ENCODE results near the gene CCDC170.

CCDC170 gene

GRCh38 chr6:151546941-151547659 lies 53.3 kb downstream of the CCDC170 start:
- no peak for DNase-seq (ENCODE audit: low read depth)

- no peak for DNase-seq (ENCODE audit: low read depth)
Observed at GRCh38 chr6:151548201-151548600, 54.4 kb downstream of the CCDC170 start.

DNA sequence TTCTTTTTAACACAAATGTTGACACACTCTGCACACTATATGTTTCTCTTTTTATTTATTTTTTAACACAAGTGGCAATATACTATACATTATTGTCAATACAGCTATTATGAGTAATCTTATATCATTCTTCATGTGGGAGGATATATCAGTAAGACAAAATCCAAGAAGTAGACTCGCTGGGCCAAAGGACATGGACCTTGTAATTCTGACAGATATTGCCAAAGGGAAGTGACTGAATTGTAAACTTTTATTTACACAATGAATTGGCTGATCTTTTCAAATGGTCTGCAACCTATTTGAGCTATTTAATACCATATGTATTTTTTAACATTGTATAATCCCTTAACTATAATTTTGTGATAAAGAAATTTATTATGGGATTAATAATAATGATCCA lies 56.0 kb downstream of the CCDC170 start:
- no peak for DNase-seq (ENCODE audit: low read depth)

DNA sequence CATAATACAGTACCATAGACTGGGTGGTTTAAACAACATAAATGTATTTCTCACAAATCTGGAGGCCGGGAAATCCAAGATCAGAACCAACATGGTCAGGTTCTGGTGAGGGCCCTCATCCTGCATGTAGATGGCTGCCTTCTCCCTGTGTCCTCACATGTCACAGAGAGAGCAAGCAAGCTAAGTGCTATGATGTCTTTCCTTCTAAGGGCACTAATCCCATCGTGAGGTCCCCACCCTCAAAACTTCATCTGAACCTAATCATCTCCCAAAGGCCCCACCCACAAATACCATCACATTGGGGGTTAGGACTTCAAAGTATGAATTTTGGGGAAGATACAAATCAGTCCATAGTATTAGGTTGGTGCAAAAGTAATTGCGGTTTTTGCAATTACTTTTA lies 56.8 kb downstream of the CCDC170 start:
- no peak for DNase-seq (ENCODE audit: low read depth)

GRCh38 chr6:151551223-151551857 lies 57.5 kb downstream of the CCDC170 start:
- DNase-seq (ENCODE audit: low read depth) = no peak

- no peak for DNase-seq (ENCODE audit: low read depth)
Observed at GRCh38 chr6:151553416-151554165, 59.8 kb downstream of the CCDC170 start.

- DNase-seq (ENCODE audit: low read depth) = no peak
Observed at GRCh38 chr6:151561238-151561637, 67.4 kb downstream of the CCDC170 start.

GRCh38 chr6:151564654-151565053 lies 70.8 kb downstream of the CCDC170 start:
- no peak for DNase-seq (ENCODE audit: low read depth)

DNA sequence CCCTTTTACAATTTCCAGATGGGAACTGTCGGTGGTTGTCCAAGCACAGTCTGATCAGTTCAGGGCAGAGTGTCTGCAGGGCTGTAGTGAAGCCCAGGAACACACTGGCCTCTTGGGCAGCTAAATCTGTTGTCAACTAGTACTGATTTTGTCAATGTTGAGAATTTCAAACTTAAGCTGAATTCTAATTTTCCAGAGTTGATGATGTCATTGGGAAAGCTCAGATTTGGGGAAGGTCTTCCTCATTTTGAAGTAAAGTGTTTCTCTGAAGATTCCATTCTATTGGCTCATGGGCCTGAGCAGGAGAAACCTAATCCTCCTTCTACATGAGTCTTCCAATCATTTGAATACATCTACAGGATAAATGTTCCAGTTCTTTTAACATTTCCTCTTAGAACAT lies 72.1 kb downstream of the CCDC170 start:
- DNase-seq (ENCODE audit: low read depth) = no peak

DNA sequence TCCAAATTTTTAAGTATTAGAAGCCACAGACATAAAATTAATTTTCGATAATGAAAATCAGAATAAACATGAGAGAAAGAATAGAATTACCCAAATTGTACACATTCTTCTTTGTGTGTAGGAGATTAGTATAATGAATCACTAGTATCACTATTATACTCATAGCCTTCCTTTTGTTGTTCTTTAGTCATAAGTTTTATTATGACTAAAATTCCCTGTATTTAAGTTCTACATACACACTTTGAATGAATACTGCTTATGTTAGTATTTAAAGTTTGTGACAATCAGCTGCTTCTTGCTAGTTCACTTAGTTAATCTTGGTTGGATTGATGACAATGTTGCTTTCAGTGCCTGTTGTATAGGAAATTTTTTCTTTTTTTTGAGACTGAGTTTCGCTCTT lies 72.7 kb downstream of the CCDC170 start:
- DNase-seq (ENCODE audit: low read depth) = no peak

GRCh38 chr6:151576633-151577032 lies 82.8 kb downstream of the CCDC170 start:
- no peak for DNase-seq (ENCODE audit: low read depth)

GRCh38 chr6:151577257-151577656 lies 83.4 kb downstream of the CCDC170 start:
- DNase-seq (ENCODE audit: low read depth) = no peak

GRCh38 chr6:151585741-151586140 lies 91.9 kb downstream of the CCDC170 start:
- DNase-seq (ENCODE audit: low read depth) = no peak

GRCh38 chr6:151589667-151590066 lies 95.8 kb downstream of the CCDC170 start:
- no peak for DNase-seq (ENCODE audit: low read depth)

DNA sequence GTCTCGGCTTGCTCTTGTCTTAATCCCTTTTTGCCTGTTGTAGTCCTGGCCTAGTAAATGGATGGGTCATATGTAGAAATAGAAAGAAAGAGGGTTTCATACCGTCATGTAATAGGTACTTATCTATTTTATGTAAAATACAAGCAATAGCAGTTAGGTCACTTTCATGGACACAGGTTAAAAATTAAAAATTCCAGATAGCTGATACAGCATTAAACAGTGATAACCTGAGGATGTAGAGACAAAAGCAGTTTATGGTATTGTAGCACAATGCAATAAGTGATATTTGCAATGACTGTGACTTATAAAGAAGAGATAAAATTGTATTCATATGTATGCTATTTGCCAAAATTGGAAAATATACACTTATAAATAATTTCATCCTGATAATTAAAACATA lies 96.9 kb downstream of the CCDC170 start:
- DNase-seq (ENCODE audit: low read depth) = no peak

DNA sequence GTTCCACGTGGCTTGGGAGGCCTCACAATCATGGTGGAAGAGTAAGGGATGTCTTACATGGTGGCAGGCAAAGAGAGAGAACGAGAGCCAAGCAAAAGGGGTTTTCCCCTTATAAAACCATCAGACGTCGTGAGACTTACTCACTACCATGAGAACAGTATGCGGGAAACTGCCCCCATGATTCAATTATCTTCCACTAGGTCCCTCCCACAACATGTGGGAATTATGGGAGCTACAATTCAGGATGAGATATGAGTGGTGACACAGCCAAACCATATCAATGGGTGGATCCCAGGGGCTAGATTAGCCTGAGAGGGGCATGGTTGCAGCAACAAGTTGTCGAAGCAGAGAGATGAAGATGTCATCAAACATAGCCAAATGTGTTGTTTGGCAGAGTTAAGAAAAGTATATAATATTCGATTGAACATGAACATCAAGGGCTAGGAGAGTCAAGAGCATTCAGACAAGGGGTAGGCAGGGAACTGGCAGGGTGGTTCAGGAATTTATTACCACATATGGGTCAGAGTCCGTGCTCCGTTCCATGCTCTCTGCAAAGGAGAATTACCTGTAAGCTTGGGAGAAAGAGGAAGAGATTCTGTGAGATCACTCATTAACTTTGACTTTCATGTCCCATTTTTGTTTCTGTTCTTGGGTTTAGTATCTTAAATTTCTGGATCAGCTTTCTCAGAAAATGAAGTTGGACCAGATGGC lies 98.8 kb downstream of the CCDC170 start:
- no peak for DNase-seq (ENCODE audit: low read depth)

- DNase-seq (ENCODE audit: low read depth) = no peak
Observed at GRCh38 chr6:151609146-151609902, 115.5 kb downstream of the CCDC170 start.

DNA sequence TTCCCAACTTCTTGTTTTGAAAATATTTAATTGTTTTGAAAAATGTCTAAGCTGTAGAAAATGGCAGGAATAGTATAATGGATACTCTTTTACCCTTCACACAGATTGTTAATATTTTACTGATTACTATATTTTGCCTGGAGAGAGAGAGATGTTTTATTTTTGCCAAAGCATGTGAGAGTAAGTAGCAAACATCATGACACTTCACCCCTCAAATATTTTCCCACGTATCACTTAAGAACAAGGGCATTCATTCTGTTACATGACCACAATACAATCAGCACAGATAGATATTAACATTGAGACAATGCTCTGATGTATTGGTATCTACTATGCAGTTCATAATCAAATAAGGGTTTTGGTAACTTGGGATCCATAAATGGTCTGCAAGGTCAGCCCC lies 116.5 kb downstream of the CCDC170 start:
- no peak for DNase-seq (ENCODE audit: low read depth)

DNA sequence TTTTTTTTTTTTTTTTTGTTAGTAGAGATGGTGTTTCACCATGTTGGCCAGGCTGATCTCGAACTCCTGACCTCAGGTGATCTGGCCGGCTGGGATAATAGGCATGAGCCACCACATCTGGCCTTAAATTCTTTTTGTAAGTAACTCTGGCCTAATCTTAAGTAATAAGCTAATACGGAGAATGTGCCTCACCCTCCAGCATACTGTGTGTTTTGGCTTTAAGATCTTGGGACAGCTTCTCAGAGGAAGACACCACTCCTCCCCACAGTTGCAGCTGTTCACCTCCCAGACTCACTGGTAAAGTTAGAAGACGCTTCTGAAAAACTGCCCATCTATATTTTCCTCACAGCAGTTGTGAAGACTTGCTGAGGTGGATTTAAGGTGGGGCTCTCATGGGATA lies 120.8 kb downstream of the CCDC170 start:
- no peak for DNase-seq (ENCODE audit: low read depth)

DNA sequence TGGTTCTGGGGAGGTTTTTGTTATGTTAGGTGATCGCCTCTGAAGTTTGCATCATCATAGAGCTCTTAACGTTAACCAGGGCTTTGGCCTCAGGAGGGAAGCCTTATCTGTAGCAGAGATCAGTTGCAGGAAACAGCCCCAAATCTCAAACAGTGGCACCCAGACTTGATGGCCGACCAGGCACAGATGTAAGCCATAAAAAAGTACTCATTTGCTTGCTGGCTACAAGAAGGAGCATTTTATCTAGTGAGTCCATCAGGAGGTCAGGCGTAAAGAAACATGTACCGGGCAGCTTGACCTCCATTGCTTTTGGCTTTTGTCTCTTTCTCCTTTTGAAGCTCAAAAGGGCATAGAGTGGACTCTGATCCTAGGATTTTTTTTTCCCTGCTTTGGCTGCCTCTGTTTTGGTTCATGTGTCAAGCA lies 122.3 kb downstream of the CCDC170 start:
- DNase-seq (ENCODE audit: low read depth) = no peak

DNA sequence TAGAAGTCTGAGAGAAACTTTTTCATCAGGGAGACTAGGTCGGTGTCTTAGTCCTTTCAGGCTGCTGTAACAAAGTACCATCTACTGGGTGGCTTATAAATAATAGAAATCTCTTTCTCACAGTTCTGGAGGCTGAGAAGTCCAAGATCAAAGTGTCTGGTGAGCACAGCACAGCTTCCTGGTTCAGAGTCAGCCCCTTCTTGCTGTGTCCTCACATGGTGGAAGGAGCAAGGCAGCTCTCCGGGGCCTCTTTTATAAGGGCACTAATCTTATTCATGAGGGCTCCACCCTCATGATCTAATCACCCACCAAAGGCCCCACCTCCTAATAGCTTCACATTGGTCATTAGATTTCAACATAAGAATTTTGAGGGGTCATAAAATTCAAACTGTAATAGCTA lies 122.8 kb downstream of the CCDC170 start:
- DNase-seq (ENCODE audit: low read depth) = no peak

GRCh38 chr6:151617539-151617938 lies 123.7 kb downstream of the CCDC170 start:
- DNase-seq (ENCODE audit: low read depth) = no peak

Measured in stimulated activated CD8-positive, alpha-beta memory T cell treated with anti-CD3 and anti-CD28 coated beads, Interleukin-12 subunit alpha, Interleukin-12 subunit beta, amount 100 ng/mL, for 4 hours (primary cell).